Upper lobe of right lung (tissue), 1 donor: ENCODE data around the gene TMEM221. TPM values are rescaled to one million over a fixed set of nuclear protein-coding genes. Genes with fewer than 3 reads are reported as not detected.

ENCODE experiments used
- ATAC-seq: fragments of 200-7000 bp; cut with Tn5 transposase; one replicate; pipeline ENCODE4 v1.9.1; 2020; ENCODE audit warnings: mild to moderate bottlenecking, moderate library complexity
- DNase-seq: peaks from one replicate; pipeline ENCODE4 v3.0.0-alpha.2; 2020
- H3K27ac ChIP-seq: fragments of 200-600 bp; one replicate; pipeline ENCODE4 v1.8.0; 2022
- H3K27me3 ChIP-seq: fragments of 200-600 bp; one replicate; pipeline ENCODE4 v1.8.0; 2022; ENCODE audit warnings: mild to moderate bottlenecking
- H3K36me3 ChIP-seq: fragments of 200-600 bp; one replicate; pipeline ENCODE4 v1.8.0; 2022
- H3K4me1 ChIP-seq: fragments of 200-600 bp; one replicate; pipeline ENCODE4 v1.8.0; 2022
- H3K4me3 ChIP-seq: fragments of 200-600 bp; one replicate; pipeline ENCODE4 v1.8.0; 2022; ENCODE audit warnings: mild to moderate bottlenecking
- H3K9me3 ChIP-seq: fragments of 200-600 bp; one replicate; pipeline ENCODE4 v1.8.0; 2022
- CTCF ChIP-seq: fragments of 200-600 bp; IDR thresholded peaks from one replicate; pipeline ENCODE4 v1.8.0; 2022; ENCODE audit warnings: antibody characterized with exemption
- intact Hi-C: fragments of 100-400 bp; cut with DNase I; formaldehyde crosslinking; loops from one replicate; pipeline ENCODE4 v1.11.0; 2022
- total RNA-seq: library from RNA; stranded (reverse); fragmentation: NEBNext Ultra II Directional; extraction: Animal tissue kit (Norgen Biotek cat#: 25700); gene quantifications from one replicate; pipeline ENCODE4 v1.2.1, GENCODE V29; 2021
- donor health status: DM: no; HTN: yes; CAD: no; lungs with severe emphysema.

Gene TMEM221
- total RNA-seq, 1 donor from 2014 or later, result not detected

- no peak overlapping the region for H3K4me3 ChIP-seq
- intact Hi-C loops, result no loop called here
- no peaks in the 10 kb centered on the region for H3K36me3 ChIP-seq
- no peaks in the 10 kb centered on the region for H3K27me3 ChIP-seq
- TF ChIP-seq CTCF, result no peak
- no peak for DNase-seq
- H3K9me3 ChIP-seq, result no peaks in the 10 kb centered on the region
- no peak overlapping the region for H3K27ac ChIP-seq
- ATAC-seq, result no peak
- H3K4me1 ChIP-seq, result peaks cover 18% of the 10 kb centered on the region
Measured at GRCh38 chr19:17484520-17485185, 36.2 kb upstream of the TMEM221 start.

DNA sequence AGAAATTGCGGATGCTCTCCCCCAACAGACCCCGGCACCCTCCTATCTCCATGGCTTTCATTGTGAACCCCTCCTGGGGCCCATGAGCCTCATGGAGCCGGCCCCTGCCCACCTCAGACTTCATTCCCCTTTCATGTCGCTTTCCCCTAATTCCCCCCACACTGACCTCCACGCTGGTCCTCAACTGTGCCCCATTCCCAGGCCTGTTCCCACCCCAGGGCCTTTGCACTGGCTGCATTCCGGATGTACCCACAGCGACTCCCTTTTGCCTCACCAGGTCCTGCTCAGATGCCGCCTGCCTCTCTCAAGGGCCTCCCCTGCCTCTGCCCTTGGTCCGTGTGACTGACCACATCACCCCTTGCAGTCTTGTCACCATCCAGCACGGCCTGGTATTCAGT is 35.1 kb upstream of the TMEM221 start:
- Histone ChIP-seq H3K4me3 (no peak overlapping the region), H3K27me3 (no peaks in the 10 kb centered on the region), H3K9me3 (no peaks in the 10 kb centered on the region), H3K4me1 (peaks cover 9% of the 10 kb centered on the region), H3K36me3 (no peaks in the 10 kb centered on the region), H3K27ac (no peak overlapping the region)
- DNase-seq, result no peak
- intact Hi-C loops, result no loop called here
- ATAC-seq, result no peak
- no peak for TF ChIP-seq CTCF

DNA sequence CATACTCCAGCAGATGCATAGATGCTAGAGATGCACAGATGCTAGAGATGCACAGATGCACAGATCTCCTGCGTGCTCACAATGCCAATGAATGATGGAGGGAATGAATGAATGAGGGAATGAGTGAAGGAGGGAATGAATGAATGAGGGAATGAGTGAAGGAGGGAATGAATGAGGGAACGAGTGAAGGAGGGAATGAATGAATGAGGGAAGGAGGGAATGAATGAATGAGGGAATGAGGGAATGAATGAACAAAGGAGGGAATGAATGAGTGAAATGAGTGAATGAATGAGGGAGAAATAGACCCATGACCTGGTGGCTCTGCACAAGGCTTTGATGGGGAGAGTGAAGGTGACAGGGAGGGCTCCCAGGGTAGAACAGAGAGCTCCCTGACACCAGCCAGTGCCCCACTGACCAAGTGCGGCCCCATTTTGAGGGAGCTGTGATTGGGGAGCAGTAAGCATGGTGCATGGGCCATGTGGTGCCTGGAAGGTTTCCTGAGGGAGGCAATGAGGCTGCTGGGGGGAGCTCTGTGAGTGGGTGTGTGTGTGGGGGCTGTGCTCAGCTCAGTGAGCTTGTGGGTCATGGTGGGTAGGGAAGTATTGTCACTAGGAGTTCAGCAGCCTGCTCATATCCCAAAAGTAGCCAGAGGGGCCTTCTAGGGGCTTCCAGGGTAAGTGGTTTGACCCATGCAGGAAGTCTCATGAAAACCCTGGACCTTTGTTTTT is 34.6 kb upstream of the TMEM221 start:
- intact Hi-C loops, result no loop called here
- H3K9me3 ChIP-seq, result no peaks in the 10 kb centered on the region
- H3K4me3 ChIP-seq, result no peak overlapping the region
- no peak for TF ChIP-seq CTCF
- H3K36me3 ChIP-seq, result no peaks in the 10 kb centered on the region
- DNase-seq (no peak), ATAC-seq (no peak)
- H3K4me1 ChIP-seq, result peaks cover 4% of the 10 kb centered on the region
- no peak overlapping the region for H3K27ac ChIP-seq
- no peaks in the 10 kb centered on the region for H3K27me3 ChIP-seq

DNA sequence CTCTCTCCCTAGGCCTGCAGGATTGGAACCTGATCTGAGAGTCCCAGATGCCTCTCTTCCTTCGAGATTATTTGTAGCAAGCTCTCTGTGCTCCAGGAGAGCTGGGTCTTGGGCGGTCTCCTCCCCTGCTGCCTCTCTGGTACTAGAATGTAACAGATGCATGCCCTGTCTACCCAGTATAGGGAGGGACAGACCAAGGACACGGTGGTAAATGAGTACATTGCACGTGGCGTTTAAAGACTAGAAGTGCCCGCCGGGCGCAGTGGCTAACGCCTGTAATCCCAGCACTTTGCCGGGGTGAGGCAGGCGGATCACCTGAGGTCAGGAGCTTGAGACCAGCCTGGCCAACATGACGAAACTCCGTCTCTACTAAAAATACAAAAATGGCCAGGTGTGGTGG is 33.5 kb upstream of the TMEM221 start:
- H3K27me3 ChIP-seq, result no peaks in the 10 kb centered on the region
- no peaks in the 10 kb centered on the region for H3K36me3 ChIP-seq
- no peaks in the 10 kb centered on the region for H3K4me1 ChIP-seq
- DNase-seq, result no peak
- H3K4me3 ChIP-seq, result no peak overlapping the region
- intact Hi-C loops, result no loop called here
- no peak for ATAC-seq
- no peak overlapping the region for H3K27ac ChIP-seq
- TF ChIP-seq CTCF, result no peak
- H3K9me3 ChIP-seq, result no peaks in the 10 kb centered on the region

GRCh38 chr19:17479325-17479791 is 30.9 kb upstream of the TMEM221 start:
- H3K9me3 ChIP-seq, result no peaks in the 10 kb centered on the region
- no peaks in the 10 kb centered on the region for H3K36me3 ChIP-seq
- intact Hi-C loops, result no loop called here
- no peak overlapping the region for H3K27ac ChIP-seq
- no peak for TF ChIP-seq CTCF
- DNase-seq (no peak), ATAC-seq (no peak)
- H3K4me1 ChIP-seq, result peaks cover 12% of the 10 kb centered on the region
- no peaks in the 10 kb centered on the region for H3K27me3 ChIP-seq
- no peak overlapping the region for H3K4me3 ChIP-seq
